HepG2 (cell line): ENCODE results near the gene CRYBA1. TPM values are rescaled to one million over a fixed set of nuclear protein-coding genes. Genes with fewer than 3 reads are reported as not detected.

Experiments used
- ATF7 ChIP-seq, 2 experiments: fragments of 450-650 bp in 1 of 2; sonication (generic) in 1 of 2; formaldehyde crosslinking in 1 of 2; IDR thresholded peaks; 2 replicates each; pipeline versions ENCODE4 v1.4.0 to v1.6.1; 2016 to 2020; ENCODE audit warnings: antibody characterized with exemption in 1 of 2, mild to moderate bottlenecking in 1 of 2, missing genetic modification reagents in 1 of 2
- ATM ChIP-seq: fragments of 450-650 bp; IDR thresholded peaks from 2 replicates; pipeline ENCODE4 v1.7.1; 2017; ENCODE audit warnings: mild to moderate bottlenecking, borderline replicate concordance
- CBX2 ChIP-seq, 2 experiments: fragments of 200-600 bp in 1 of 2; sonication (generic); formaldehyde crosslinking in 1 of 2; IDR thresholded peaks; 2 replicates each; pipeline versions ENCODE4 v1.7.0 to v1.8.1; 2018 to 2022; ENCODE audit warnings: low read depth in 2 of 2, low read length in 1 of 2, mild to moderate bottlenecking in 1 of 2, missing genetic modification reagents in 1 of 2
- CCDC6 ChIP-seq: sonication (generic); formaldehyde crosslinking; IDR thresholded peaks from 2 replicates; pipeline ENCODE4 v1.8.1; 2022; ENCODE audit warnings: mild to moderate bottlenecking, missing genetic modification reagents, moderate library complexity
- CEBPZ ChIP-seq: IDR thresholded peaks from 2 replicates; pipeline ENCODE4 v1.6.1; 2012; ENCODE audit warnings: low read length, improper control_type of control experiment
- CSRNP1 ChIP-seq: sonication (generic); formaldehyde crosslinking; IDR thresholded peaks from 2 replicates; pipeline ENCODE4 v1.8.1; 2023; ENCODE audit warnings: mild to moderate bottlenecking, missing genetic modification reagents
- CSRNP2 ChIP-seq: sonication (generic); formaldehyde crosslinking; conservative IDR thresholded peaks from 2 replicates; pipeline ENCODE4 v1.8.0; 2022; ENCODE audit warnings: low read depth, missing genetic modification reagents
- EZH2 ChIP-seq: conservative IDR thresholded peaks from 2 replicates; pipeline ENCODE4 v1.6.1; 2012; ENCODE audit warnings: mild to moderate bottlenecking, low read depth, low read length, moderate library complexity
- FOXK2 ChIP-seq: fragments of 450-650 bp; IDR thresholded peaks from 2 replicates; pipeline ENCODE4 v1.6.1; 2016
- ISX ChIP-seq: sonication (generic); formaldehyde crosslinking; conservative IDR thresholded peaks from 2 replicates; pipeline ENCODE4 v1.5.0; 2020; ENCODE audit warnings: missing genetic modification reagents
- POLR2AphosphoS5 ChIP-seq: IDR thresholded peaks from 2 replicates; pipeline ENCODE4 v1.6.1; 2012; ENCODE audit warnings: low read depth, low read length
- SP5 ChIP-seq: IDR thresholded peaks from 2 replicates; pipeline ENCODE4 v1.6.1; 2016; ENCODE audit warnings: low read depth, borderline replicate concordance
- TCF12 ChIP-seq, 2 experiments: fragments of 450-650 bp in 1 of 2; sonication (generic) in 1 of 2; formaldehyde crosslinking in 1 of 2; IDR thresholded peaks; 2 replicates each; pipeline versions ENCODE4 v1.6.1 to v1.8.0; 2017 to 2022; ENCODE audit warnings: antibody characterized with exemption in 1 of 2, mild to moderate bottlenecking in 1 of 2, missing genetic modification reagents in 1 of 2, moderate library complexity in 1 of 2
- U2AF1 ChIP-seq: fragments of 200-400 bp; formaldehyde crosslinking; optimal IDR thresholded peaks from 2 replicates; pipeline ENCODE3; 2017; ENCODE audit warnings: mild to moderate bottlenecking, low read depth, low read length
- ZNF432 ChIP-seq: sonication (generic); formaldehyde crosslinking; IDR thresholded peaks from 2 replicates; pipeline ENCODE4 v1.5.0; 2020; ENCODE audit warnings: missing genetic modification reagents, mild to moderate bottlenecking, borderline replicate concordance
- ZNF782 ChIP-seq: sonication (generic); formaldehyde crosslinking; IDR thresholded peaks from 2 replicates; pipeline ENCODE4 v1.4.0; 2020; ENCODE audit warnings: missing genetic modification reagents, mild to moderate bottlenecking, borderline replicate concordance
- polyA plus RNA-seq, 8 experiments: library from polyadenylated mRNA; depleted of rRNA in 3 of 8; stranded (reverse) in 7 of 8; unstranded in 1 of 8; fragments of >200 nt; fragmentation: Illumina TruSeq in 4 of 8; extraction: Trizol in 4 of 8; gene quantifications; 2 replicates each; pipeline versions ENCODE4 v1.2.1 to v1.2.3, GENCODE V29; 2011 to 2016; ENCODE audit warnings: low read depth in 4 of 8, missing spikeins in 1 of 8, mixed read lengths in 1 of 8; ENCODE audit not compliant: insufficient read depth in 1 of 8
- total RNA-seq, 5 experiments: library from RNA; depleted of rRNA; stranded (reverse); fragments of >200 nt; fragmentation: Illumina TruSeq; extraction: Trizol; gene quantifications; 2 replicates each; pipeline ENCODE4 v1.2.3, GENCODE V29; 2016; ENCODE audit warnings: low read depth in 1 of 5
- TF ChIP-seq, protein P1 (sequence below): sonication (generic); formaldehyde crosslinking; IDR thresholded peaks from 2 replicates; pipeline ENCODE4 v1.5.1; 2020; ENCODE audit warnings: missing genetic modification reagents, mild to moderate bottlenecking, borderline replicate concordance
- TF ChIP-seq, protein P2 (sequence below): sonication (generic); formaldehyde crosslinking; IDR thresholded peaks from 2 replicates; pipeline ENCODE4 v1.8.0; 2022; ENCODE audit warnings: mild to moderate bottlenecking, missing genetic modification reagents, moderate library complexity

Gene CRYBA1
- total and polyA plus RNA-seq, 2 of the 13 experiments (the other 11 are each of a cell fraction or from before 2014, with no cell fraction given): not detected

DNA sequence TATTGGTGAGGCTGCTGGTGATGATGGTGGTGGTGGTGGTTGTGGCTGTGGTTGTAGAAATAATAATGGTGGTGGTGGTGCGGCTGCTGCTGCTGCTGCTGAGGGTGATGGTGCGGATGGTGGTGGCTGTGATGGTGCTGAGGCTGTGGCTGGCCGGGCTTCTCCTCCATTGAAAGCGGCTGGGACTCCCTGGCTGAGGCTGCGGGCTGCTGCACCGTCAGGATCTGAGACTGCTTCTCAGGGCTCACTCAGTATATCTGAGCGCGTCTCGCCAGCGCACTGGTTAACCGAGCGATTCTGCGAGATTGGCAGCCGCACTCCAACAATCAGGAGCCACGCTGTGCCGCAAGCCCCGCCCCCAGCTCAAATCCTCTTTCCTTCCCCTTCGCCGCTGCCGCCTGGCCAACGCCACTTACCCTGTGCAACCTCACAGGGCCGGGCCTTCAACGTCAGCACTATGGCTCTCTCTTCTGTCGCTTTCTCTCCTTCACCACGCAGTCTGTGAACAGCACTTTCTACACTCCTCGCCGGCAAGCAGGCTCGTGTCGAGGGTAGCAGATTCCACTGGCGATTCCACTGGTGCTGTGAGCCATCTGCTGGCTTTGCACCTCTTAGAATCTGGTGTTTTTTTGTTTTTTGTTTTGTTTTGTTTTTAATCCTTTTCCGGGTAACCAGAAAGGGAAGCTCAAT, 47.4 kb downstream of the CRYBA1 start, which contains the start of gene NUFIP2 (continued):
- TF ChIP-seq CEBPZ (no peak), EZH2 (no peak), POLR2AphosphoS5 (peak; percentile 98), ZNF782 (peak; percentile 79; the same call in 1 of the 2 replicates), CCDC6 (CRISPR knock-in tag) (peak; percentile 73; the same call in 1 of the 2 replicates), ZNF432 (CRISPR knock-in tag) (no peak), ATF7 (IDR thresholded peaks at IDR 0.05) (no peak), ATF7 (CRISPR knock-in tag; IDR thresholded peaks at IDR 0.05) (no peak), CSRNP1 (CRISPR knock-in tag) (peak; percentile 95), ATM (no peak), CBX2 (IDR thresholded peaks at IDR 0.05; ENCODE audit: low read depth, low read length) (no peak), CBX2 (CRISPR knock-in tag; IDR thresholded peaks at IDR 0.05; ENCODE audit: low read depth) (no peak), TCF12 (IDR thresholded peaks at IDR 0.05) (no peak), TCF12 (CRISPR knock-in tag; IDR thresholded peaks at IDR 0.05) (peak; percentile 55; the same call in 1 of the 2 replicates), U2AF1 (peak; percentile 36), FOXK2 (peak; percentile 14; the same call in 1 of the 2 replicates), ISX (no peak), SP5 (CRISPR knock-in tag) (no peak), CSRNP2 (CRISPR knock-in tag) (no peak)
- TF ChIP-seq, protein P1, sequence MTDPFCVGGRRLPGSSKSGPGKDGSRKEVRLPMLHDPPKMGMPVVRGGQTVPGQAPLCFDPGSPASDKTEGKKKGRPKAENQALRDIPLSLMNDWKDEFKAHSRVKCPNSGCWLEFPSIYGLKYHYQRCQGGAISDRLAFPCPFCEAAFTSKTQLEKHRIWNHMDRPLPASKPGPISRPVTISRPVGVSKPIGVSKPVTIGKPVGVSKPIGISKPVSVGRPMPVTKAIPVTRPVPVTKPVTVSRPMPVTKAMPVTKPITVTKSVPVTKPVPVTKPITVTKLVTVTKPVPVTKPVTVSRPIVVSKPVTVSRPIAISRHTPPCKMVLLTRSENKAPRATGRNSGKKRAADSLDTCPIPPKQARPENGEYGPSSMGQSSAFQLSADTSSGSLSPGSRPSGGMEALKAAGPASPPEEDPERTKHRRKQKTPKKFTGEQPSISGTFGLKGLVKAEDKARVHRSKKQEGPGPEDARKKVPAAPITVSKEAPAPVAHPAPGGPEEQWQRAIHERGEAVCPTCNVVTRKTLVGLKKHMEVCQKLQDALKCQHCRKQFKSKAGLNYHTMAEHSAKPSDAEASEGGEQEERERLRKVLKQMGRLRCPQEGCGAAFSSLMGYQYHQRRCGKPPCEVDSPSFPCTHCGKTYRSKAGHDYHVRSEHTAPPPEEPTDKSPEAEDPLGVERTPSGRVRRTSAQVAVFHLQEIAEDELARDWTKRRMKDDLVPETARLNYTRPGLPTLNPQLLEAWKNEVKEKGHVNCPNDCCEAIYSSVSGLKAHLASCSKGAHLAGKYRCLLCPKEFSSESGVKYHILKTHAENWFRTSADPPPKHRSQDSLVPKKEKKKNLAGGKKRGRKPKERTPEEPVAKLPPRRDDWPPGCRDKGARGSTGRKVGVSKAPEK (CRISPR knock-in tag): peak; percentile 91
- TF ChIP-seq, protein P2, sequence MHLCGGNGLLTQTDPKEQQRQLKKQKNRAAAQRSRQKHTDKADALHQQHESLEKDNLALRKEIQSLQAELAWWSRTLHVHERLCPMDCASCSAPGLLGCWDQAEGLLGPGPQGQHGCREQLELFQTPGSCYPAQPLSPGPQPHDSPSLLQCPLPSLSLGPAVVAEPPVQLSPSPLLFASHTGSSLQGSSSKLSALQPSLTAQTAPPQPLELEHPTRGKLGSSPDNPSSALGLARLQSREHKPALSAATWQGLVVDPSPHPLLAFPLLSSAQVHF (CRISPR knock-in tag): no peak
